Measurements from ENCODE around the gene IRGQ.

- TF ChIP-seq CTCF (IDR thresholded peaks at IDR 0.05; ENCODE audit: low read depth, low read length, poor library complexity, severe bottlenecking) (no peak), EZH2phosphoT487 (IDR thresholded peaks at IDR 0.05; ENCODE audit: borderline replicate concordance, low read length) (no peak)
Observed at GRCh38 chr19:43596842-43597461, 1.0 kb upstream of the IRGQ start.

Data from DOHH2 (cell line).